ENCODE data around the gene LDB3.

GRCh38 chr10:86726677-86726999 lies 58.3 kb downstream of the LDB3 start:
- TF ChIP-seq PPARA (CRISPR knock-in tag; IDR thresholded peaks at IDR 0.05; ENCODE audit: borderline replicate concordance) (no peak), POU6F1 (CRISPR knock-in tag; IDR thresholded peaks at IDR 0.05; ENCODE audit: borderline replicate concordance, low read depth) (no peak), ZFP30 (CRISPR knock-in tag; IDR thresholded peaks at IDR 0.05) (no peak), ZFP3 (CRISPR knock-in tag; IDR thresholded peaks at IDR 0.05) (no peak), ARNTL (CRISPR knock-in tag; IDR thresholded peaks at IDR 0.05; ENCODE audit: borderline replicate concordance, low read depth) (no peak), CSDC2 (CRISPR knock-in tag; IDR thresholded peaks at IDR 0.05) (no peak), PATZ1 (CRISPR knock-in tag; IDR thresholded peaks at IDR 0.05; ENCODE audit: borderline replicate concordance) (no peak), BACH2 (CRISPR knock-in tag; IDR thresholded peaks at IDR 0.05; ENCODE audit: borderline replicate concordance) (no peak), GLIS3 (CRISPR knock-in tag; IDR thresholded peaks at IDR 0.05) (no peak)
